Astrocyte (in vitro differentiated cells and primary cell): ENCODE results near the gene TMEM9. TPM values are rescaled to one million over a fixed set of nuclear protein-coding genes. Genes with fewer than 3 reads are reported as not detected.
A peak's percentile ranks its signal among the peaks of the same experiment; 100 is the strongest.

ENCODE experiments used
- DNase-seq: peaks from one replicate; pipeline ENCODE4 v3.0.0-alpha.2; 2010; ENCODE audit warnings: low read depth
- FAIRE-seq: peaks from 2 replicates; lab custom pipeline; 2011; peaks lifted over from hg19 to GRCh38; lab: Jason Lieb, UNC
- H2AFZ ChIP-seq: 2 replicates; pipeline ENCODE4 v1.6.0; 2012; ENCODE audit warnings: low read depth, low read length, inconsistent platforms
- H3K27ac ChIP-seq: 2 replicates; pipeline ENCODE4 v1.5.1; 2011; ENCODE audit warnings: low read depth, low read length, inconsistent platforms
- H3K27me3 ChIP-seq: 2 replicates; pipeline ENCODE4 v1.6.0; 2011; ENCODE audit warnings: low read length, inconsistent platforms; ENCODE audit not compliant: insufficient read depth
- H3K36me3 ChIP-seq: 2 replicates; pipeline ENCODE4 v1.5.1; 2011; ENCODE audit warnings: low read length, inconsistent platforms; ENCODE audit not compliant: insufficient read depth
- H3K4me1 ChIP-seq: 2 replicates; pipeline ENCODE4 v1.5.1; 2011; ENCODE audit warnings: low read length, inconsistent platforms; ENCODE audit not compliant: insufficient read depth
- H3K4me2 ChIP-seq: 2 replicates; pipeline ENCODE4 v1.6.0; 2012; ENCODE audit warnings: low read length, inconsistent platforms
- H3K4me3 ChIP-seq: 2 replicates; pipeline ENCODE4 v1.5.1; 2011; ENCODE audit warnings: low read depth, mild to moderate bottlenecking, low read length, inconsistent platforms; ENCODE audit not compliant: insufficient read depth
- H3K79me2 ChIP-seq: 2 replicates; pipeline ENCODE4 v1.6.0; 2012; ENCODE audit warnings: mild to moderate bottlenecking, low read length, inconsistent platforms; ENCODE audit not compliant: insufficient read depth
- H3K9ac ChIP-seq: 2 replicates; pipeline ENCODE4 v1.6.0; 2012; ENCODE audit warnings: mild to moderate bottlenecking, low read length, inconsistent platforms
- H3K9me3 ChIP-seq: 2 replicates; pipeline ENCODE4 v1.5.1; 2012; ENCODE audit warnings: low read depth, mild to moderate bottlenecking, low read length, inconsistent platforms; ENCODE audit not compliant: insufficient read depth
- H4K20me1 ChIP-seq: 2 replicates; pipeline ENCODE4 v1.6.0; 2012; ENCODE audit warnings: low read length, inconsistent platforms; ENCODE audit not compliant: insufficient read depth
- H3K27ac Mint-ChIP-seq: one replicate; pipeline ENCODE4 v1.8.0; 2021; ENCODE audit warnings: mild to moderate bottlenecking, mixed read lengths; ENCODE audit not compliant: unreplicated experiment
- H3K27me3 Mint-ChIP-seq: one replicate; pipeline ENCODE4 v1.8.0; 2021; ENCODE audit warnings: low read depth, mixed read lengths; ENCODE audit not compliant: unreplicated experiment
- H3K36me3 Mint-ChIP-seq: one replicate; pipeline ENCODE4 v1.8.0; 2021; ENCODE audit warnings: low read depth, mixed read lengths; ENCODE audit not compliant: unreplicated experiment
- H3K4me1 Mint-ChIP-seq: one replicate; pipeline ENCODE4 v1.8.0; 2021; ENCODE audit warnings: low read depth, mixed read lengths; ENCODE audit not compliant: unreplicated experiment
- H3K4me3 Mint-ChIP-seq: one replicate; pipeline ENCODE4 v1.8.0; 2021; ENCODE audit warnings: mild to moderate bottlenecking, moderate library complexity, mixed read lengths; ENCODE audit not compliant: unreplicated experiment
- H3K9me3 Mint-ChIP-seq: one replicate; pipeline ENCODE4 v1.8.0; 2021; ENCODE audit warnings: mild to moderate bottlenecking, mixed read lengths; ENCODE audit not compliant: unreplicated experiment
- EZH2 ChIP-seq: IDR thresholded peaks from 2 replicates; pipeline ENCODE4 v1.6.1; 2012; ENCODE audit warnings: mild to moderate bottlenecking, low read length, inconsistent platforms; ENCODE audit not compliant: insufficient read depth
- total RNA-seq: library from RNA; stranded (reverse); gene quantifications from 2 replicates; pipeline ENCODE4 v1.2.1, GENCODE V29; 2021
- TF ChIP-seq, protein P1 (sequence below): IDR thresholded peaks from 2 replicates; pipeline ENCODE4 v1.5.1; 2011; ENCODE audit warnings: low read depth, mild to moderate bottlenecking, inconsistent platforms, low read length, moderate library complexity; ENCODE audit not compliant: insufficient read depth

Gene TMEM9
- total RNA-seq, 1 donor from 2014 or later, result 88.1 TPM

DNA sequence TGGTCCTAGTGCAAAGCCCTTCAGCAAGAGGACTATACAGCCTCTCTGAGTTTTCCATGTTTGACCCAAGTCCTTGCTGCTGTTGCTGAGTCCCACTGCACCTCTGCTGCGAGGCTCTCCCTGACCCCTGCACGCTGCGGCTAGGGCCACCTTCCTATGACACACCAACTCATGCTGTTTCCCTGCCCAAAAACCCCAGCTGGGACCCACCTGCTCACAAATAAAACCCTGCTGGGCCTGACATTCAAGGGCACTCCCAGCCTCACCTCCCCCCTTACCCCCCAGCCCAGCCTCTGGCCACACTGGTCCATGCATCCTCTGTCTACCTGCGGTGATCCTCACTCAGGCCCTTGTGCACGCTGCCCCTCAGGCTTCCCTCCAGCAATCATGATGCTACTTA lies 15.0 kb downstream of the TMEM9 start:
- no peak overlapping the region for H3K4me2 ChIP-seq
- no peak overlapping the region for H3K27ac Mint-ChIP-seq

GRCh38 chr1:201138311-201138840 lies 15.9 kb downstream of the TMEM9 start:
- no peak overlapping the region for H2AFZ ChIP-seq
- no peak overlapping the region for H3K9ac ChIP-seq
- H3K4me3 ChIP-seq, result no peak overlapping the region
- no peaks in the 10 kb centered on the region for H3K9me3 ChIP-seq
- no peaks in the 10 kb centered on the region for H3K27me3 Mint-ChIP-seq
- FAIRE-seq, result no peak
- DNase-seq, result no peak
- H3K4me1 ChIP-seq, result peaks cover 20% of the 10 kb centered on the region
- H3K27me3 ChIP-seq, result no peaks in the 10 kb centered on the region
- H3K4me3 Mint-ChIP-seq, result no peak overlapping the region
- no peak overlapping the region for H3K27ac Mint-ChIP-seq
- H3K4me1 Mint-ChIP-seq, result peaks cover 13% of the 10 kb centered on the region
- TF ChIP-seq, protein P1, sequence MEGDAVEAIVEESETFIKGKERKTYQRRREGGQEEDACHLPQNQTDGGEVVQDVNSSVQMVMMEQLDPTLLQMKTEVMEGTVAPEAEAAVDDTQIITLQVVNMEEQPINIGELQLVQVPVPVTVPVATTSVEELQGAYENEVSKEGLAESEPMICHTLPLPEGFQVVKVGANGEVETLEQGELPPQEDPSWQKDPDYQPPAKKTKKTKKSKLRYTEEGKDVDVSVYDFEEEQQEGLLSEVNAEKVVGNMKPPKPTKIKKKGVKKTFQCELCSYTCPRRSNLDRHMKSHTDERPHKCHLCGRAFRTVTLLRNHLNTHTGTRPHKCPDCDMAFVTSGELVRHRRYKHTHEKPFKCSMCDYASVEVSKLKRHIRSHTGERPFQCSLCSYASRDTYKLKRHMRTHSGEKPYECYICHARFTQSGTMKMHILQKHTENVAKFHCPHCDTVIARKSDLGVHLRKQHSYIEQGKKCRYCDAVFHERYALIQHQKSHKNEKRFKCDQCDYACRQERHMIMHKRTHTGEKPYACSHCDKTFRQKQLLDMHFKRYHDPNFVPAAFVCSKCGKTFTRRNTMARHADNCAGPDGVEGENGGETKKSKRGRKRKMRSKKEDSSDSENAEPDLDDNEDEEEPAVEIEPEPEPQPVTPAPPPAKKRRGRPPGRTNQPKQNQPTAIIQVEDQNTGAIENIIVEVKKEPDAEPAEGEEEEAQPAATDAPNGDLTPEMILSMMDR, result no peak
- no peak for TF ChIP-seq EZH2
- peaks cover 16% of the 10 kb centered on the region for H3K36me3 ChIP-seq
- no peaks in the 10 kb centered on the region for H3K79me2 ChIP-seq
- peaks cover 47% of the 10 kb centered on the region for H4K20me1 ChIP-seq
- no peak overlapping the region for H3K4me2 ChIP-seq
- H3K9me3 Mint-ChIP-seq, result no peaks in the 10 kb centered on the region
- peaks cover 26% of the 10 kb centered on the region for H3K36me3 Mint-ChIP-seq
- H3K27ac ChIP-seq, result no peak overlapping the region

More for the DNA sequence above, 15.0 kb downstream of the TMEM9 start:
- Histone ChIP-seq H3K9ac (no peak overlapping the region), H3K4me3 (no peak overlapping the region), H3K27me3 (no peaks in the 10 kb centered on the region), H3K9me3 (no peaks in the 10 kb centered on the region), H2AFZ (no peak overlapping the region), H3K36me3 (peaks cover 16% of the 10 kb centered on the region), H4K20me1 (peaks cover 47% of the 10 kb centered on the region), H3K27ac (no peak overlapping the region), H3K79me2 (no peaks in the 10 kb centered on the region), H3K4me1 (peaks cover 20% of the 10 kb centered on the region)
- H3K4me1 Mint-ChIP-seq, result peaks cover 13% of the 10 kb centered on the region
- DNase-seq (no peak), FAIRE-seq (no peak)
- no peaks in the 10 kb centered on the region for H3K27me3 Mint-ChIP-seq
- H3K4me3 Mint-ChIP-seq, result no peak overlapping the region
- H3K9me3 Mint-ChIP-seq, result no peaks in the 10 kb centered on the region
- TF ChIP-seq EZH2, result no peak
- TF ChIP-seq, protein P1, result no peak
- peaks cover 28% of the 10 kb centered on the region for H3K36me3 Mint-ChIP-seq

DNA sequence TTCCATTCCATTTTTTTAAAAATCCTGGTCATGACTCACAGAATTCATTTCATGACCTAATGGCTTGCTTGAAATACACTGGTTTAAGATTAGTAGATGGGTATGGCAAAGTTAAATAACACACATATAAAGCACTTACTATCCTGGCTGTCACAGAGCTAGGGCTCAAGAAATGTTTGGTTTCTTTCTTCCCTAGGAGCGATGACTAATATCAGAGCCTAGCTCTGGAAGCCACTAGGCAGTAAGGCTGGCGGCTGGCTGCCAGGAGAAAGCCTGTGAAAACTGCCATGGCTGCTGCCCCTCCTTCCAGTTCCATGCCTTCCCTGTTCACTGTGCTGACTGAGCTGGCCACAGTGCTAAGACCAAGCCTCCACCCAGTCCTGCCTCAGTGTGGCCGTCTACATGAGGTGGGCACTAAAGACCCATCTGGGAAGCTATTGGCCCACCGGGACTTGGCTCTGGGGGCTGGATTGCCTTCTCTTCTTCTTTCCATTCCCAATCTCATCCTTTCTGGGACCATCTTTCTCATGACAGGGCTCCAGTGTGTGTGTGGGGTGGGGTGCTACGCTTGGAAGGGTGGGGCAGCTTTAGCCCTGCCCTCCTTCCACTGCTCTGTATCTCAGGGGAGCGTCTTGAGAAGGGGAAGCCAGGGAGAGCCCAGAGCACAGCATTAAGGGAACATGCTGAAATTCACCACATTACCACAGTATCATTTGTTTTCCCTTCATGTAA lies 16.5 kb downstream of the TMEM9 start:
- DNase-seq, result peak; percentile 92
- H3K4me2 ChIP-seq, result peak overlapping the region; percentile 45
- TF ChIP-seq, protein P1, result no peak
- no peak for TF ChIP-seq EZH2

More for the DNA sequence above, 16.5 kb downstream of the TMEM9 start:
- Mint-ChIP-seq H3K36me3 (peaks cover 28% of the 10 kb centered on the region), H3K27me3 (no peaks in the 10 kb centered on the region), H3K9me3 (no peaks in the 10 kb centered on the region), H3K4me3 (no peak overlapping the region), H3K27ac (peak overlapping the region; percentile 14), H3K4me1 (peaks cover 13% of the 10 kb centered on the region)
- Histone ChIP-seq H3K36me3 (peaks cover 14% of the 10 kb centered on the region), H3K9me3 (no peaks in the 10 kb centered on the region), H2AFZ (no peak overlapping the region), H3K79me2 (no peaks in the 10 kb centered on the region), H3K27me3 (no peaks in the 10 kb centered on the region), H3K27ac (peak overlapping the region; percentile 46), H3K4me1 (peaks cover 20% of the 10 kb centered on the region), H3K4me3 (no peak overlapping the region), H3K9ac (peak overlapping the region; percentile 12), H4K20me1 (peaks cover 47% of the 10 kb centered on the region)
- peak; percentile 77 for FAIRE-seq
